GM21367 (cell line): ENCODE measurements around the gene ITPK1.
"Not testable (repeated sequence)": the region's sequence is repeated elsewhere in the genome, so short reads cannot be mapped to it uniquely, and the experiment has no call there.

Experiments
- ATAC-seq: cut with Tn5 transposase; IDR thresholded peaks from one replicate; pipeline ENCODE4 v1.9.1; 2021; ENCODE audit not compliant: unreplicated experiment

ITPK1 gene

GRCh38 chr14:93062013-93062412 lies 53.7 kb downstream of the ITPK1 start:
- not testable (repeated sequence) for ATAC-seq

- ATAC-seq, result no peak
Measured at GRCh38 chr14:93061380-93062012, 54.2 kb downstream of the ITPK1 start.

DNA sequence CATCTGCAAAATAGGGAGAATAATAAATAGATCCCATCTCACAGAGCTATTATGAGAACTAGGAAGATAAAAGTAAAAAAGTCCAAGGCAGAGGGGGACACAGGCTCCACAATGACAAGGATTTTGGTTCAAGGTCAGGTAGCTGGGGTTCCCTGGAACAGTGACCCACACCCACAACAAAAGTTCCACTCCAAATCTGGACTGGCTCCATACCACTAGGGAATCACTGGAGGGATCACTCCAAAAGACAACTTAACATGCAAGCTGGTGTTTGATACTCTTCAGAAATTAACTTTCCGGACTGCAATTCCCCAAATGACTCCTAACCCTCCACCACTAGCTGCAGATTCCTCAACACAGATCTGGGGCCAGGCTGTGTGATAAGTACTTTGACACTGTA lies 54.9 kb downstream of the ITPK1 start:
- no peak for ATAC-seq

- ATAC-seq, result no peak
Measured at GRCh38 chr14:93059917-93060545, 55.7 kb downstream of the ITPK1 start.

GRCh38 chr14:93059260-93059659 lies 56.5 kb downstream of the ITPK1 start:
- no peak for ATAC-seq

GRCh38 chr14:93057586-93058280 lies 58.0 kb downstream of the ITPK1 start:
- no peak for ATAC-seq

GRCh38 chr14:93056840-93057585 lies 58.7 kb downstream of the ITPK1 start:
- no peak for ATAC-seq

DNA sequence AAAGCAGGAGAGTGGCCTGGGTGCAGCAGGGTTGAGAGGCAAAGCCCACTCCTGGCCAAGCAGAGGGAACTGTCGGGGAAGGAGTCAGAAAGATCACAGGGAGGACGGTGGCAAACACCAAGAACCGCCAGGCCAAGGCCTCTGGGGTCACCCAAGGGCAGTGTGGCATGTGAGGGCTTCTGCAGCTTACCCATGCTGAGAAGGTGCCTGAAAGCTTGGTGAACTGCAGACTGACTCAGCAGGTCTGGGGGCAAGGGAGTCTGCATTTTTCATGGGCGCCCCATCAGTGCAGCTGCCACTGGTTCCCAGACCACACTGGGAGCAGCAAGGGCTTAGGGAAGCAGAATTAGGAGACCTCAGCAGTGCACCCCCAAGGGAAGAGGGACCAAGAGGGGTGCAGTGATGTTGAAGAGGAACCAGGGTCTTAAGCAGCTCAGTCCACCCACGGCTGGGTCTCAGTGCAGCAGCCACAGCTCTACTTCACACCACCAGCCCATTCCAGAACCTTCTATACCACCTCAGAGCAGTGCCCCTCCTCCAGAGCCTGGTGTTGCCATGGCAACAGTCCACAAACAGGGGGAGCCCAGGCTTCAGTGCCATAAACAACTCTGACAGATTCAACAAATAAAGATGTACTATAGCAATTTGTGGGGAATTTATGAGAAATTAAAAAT lies 59.4 kb downstream of the ITPK1 start:
- ATAC-seq, result no peak

DNA sequence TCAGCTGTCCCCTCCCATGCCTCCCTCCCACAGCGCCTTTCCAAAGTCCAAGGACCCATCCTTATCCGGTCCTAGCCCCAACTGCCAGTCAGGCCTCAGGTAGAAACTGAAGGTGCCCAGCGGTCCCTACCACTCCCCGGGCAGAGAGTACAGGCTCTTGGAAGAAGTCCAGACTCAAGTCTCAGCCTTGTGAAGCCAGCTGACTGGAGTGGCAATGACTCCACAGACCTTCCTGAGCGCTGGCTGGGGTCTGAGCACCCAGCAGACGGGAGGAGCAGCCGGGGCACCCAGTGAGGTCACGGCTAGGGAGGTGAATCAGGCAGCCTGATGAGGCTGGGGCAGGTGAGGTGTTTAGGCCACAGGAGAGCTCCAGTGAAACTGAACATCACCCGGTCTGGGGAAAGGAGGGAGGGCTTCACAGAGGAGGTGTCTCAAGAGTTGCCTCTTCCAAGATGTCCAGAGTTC lies 60.0 kb downstream of the ITPK1 start:
- ATAC-seq, result no peak

GRCh38 chr14:93054876-93055275 lies 60.8 kb downstream of the ITPK1 start:
- ATAC-seq, result no peak

- no peak for ATAC-seq
Measured at GRCh38 chr14:93054006-93054405, 61.7 kb downstream of the ITPK1 start.

DNA sequence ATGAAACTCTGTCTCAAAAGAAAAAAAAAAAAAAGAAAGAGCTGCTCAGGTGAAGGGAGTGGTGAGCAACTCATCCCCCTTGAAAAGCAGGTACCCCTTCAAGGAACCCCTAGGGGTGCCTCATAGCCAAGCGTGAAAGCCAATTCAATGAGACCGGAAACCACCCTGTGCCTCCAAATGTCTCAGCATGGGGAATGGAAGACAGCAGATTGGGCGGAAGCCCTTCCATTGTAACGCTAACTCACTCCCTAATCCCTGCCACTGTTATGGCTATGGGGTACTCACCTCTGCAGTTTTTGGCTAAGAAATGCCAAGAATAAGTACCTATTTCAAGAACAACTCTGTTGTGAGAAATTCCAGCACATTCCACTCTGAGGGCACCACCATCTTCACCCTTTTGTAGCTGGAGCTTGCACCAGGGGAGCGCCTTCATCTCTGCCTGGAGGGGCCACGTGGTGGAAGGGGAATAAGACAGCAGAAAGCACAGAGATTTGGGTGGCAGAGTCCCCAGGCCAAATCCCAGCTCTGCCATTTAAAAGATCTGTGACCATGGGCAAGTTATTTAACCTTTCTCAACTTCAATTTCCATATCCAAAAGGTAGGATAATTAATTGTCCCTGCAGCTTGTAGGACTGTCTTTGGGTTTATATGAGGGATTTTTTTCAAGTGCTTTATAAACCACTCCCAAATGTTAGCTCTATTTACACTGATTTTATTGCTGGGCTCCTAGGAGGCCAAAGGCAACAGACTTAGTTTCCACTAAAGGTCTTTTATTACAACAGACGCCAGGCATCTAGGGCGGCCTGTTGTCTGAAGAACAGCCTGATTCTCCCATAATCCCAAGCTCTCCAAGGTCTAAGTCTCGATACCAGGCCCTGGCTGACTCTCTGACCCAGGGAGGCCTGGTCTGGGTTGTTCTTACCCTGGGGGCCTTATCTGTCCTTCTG lies 63.9 kb downstream of the ITPK1 start:
- ATAC-seq, result no peak

DNA sequence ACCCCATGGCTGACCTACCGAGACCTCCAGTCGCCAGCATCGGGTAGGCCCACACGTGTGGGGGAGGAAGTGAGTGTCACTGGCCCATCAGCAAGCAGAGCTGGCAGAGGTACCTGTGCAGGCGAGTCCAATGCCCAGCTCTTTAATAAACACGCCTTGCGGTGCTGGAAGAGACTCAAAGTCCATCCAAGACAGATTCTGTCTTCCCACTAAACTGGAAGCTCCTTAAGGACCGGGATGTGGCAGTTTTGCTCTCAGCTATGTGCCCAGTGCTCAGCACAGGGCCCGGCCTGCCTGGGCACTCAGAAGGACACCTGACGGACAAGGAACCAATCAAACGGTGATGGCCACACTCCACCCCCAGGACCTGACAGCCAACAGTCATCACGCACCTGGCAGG lies 65.0 kb downstream of the ITPK1 start:
- ATAC-seq, result no peak

DNA sequence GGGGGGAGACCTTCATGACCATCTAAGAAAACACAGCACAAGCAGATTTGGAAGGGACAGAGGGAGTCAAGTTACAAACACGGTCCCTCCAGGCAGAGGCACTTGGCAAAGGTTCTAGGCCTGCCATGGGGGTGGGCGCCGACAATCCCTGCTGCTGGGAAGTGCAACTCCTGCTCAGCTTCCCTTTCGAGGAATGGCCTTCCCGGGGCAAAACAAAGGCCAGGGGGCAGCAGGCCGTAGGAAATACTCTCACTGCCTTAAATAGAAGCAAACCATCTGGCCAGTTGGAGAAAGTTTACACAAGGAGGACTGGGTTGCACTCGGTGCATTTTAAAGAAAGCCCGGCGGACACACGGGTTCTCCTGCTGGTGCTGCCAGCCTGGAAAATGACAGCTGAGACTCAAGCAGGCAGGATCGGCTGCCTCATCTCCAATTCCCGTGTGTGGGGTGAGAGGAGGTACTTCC lies 65.8 kb downstream of the ITPK1 start:
- ATAC-seq, result no peak

- no peak for ATAC-seq
Measured at GRCh38 chr14:93049315-93049714, 66.4 kb downstream of the ITPK1 start.

DNA sequence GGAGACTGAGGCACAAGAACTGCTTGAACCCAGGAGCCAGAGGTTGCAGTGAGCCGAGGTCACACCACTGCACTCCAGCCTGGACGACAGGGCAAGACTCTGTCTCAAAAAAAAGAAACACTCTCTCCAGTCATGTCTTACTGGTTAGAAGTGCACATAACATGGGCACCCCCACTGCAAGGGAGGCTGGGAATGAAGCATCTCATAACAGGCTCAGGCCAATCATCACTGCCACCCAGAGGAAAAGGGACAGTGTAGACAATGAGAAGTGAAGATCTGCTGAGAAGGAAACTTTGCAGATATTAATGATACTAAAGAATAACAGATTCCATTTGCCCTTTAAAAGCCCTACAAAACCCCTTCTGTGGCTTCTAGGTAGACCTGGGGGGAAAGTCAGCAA lies 66.9 kb downstream of the ITPK1 start:
- no peak for ATAC-seq

GRCh38 chr14:93047661-93048060 lies 68.1 kb downstream of the ITPK1 start:
- no peak for ATAC-seq

GRCh38 chr14:93047157-93047556 lies 68.6 kb downstream of the ITPK1 start:
- no peak for ATAC-seq

DNA sequence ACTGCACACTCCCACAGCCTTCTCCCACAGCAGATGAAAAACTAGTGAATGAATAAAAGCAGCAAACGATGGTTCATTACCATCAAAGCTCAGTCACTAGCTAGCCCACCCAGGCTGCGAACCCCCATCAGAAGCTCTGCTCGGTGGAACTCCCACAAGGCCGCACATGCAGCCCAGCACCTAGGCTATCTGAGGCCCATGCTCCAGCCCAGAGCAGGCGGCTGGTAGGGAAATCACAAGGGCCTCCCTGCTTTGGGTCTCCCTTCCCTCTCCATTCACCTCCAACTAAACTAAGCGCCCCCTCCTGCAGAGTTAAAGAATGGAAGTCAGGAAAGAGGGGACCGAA lies 69.0 kb downstream of the ITPK1 start:
- no peak for ATAC-seq
